NCI-H524 (cell line): ENCODE results near the gene GAPDH.
"Not testable (repeated sequence)": the region's sequence is repeated elsewhere in the genome, so short reads cannot be mapped to it uniquely, and the experiment has no call there.

ENCODE experiments used
- DNase-seq, 2 experiments: peaks; one replicate each; lab custom pipeline; 2025; lab: John Stamatoyannopoulos, UW

GAPDH gene

GRCh38 chr12:6563448-6564050 is 29.2 kb downstream of the GAPDH start:
- peak; percentile 5 to 34 for DNase-seq

DNA sequence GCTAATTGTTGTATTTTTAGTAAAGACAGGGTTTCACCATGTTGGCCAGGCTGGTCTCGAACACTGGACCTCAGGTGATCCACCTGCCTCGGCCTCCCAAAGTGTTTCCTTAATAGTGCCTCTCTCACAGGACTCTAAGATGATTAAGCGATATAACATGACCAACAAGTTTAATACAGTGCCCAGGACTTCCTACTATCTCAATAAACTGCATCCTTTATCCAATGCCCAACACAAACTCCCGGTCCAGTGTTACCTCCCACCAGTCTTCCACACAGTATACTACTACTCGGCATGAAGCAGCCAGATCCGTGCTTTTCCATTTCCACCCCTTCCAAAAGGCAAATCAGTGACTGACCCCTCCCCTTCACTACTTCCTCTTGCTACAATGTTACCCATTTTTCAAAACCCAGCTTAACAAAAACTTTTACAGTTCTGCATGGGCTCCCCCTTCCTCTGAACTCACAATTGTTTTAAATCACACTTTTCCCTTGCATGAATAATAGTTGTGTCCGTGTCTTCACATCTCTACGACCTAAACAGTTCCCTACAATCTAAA is 32.9 kb downstream of the GAPDH start:
- DNase-seq = no peak

GRCh38 chr12:6569312-6569711 is 35.0 kb downstream of the GAPDH start:
- DNase-seq = no peak

GRCh38 chr12:6569786-6570185 is 35.5 kb downstream of the GAPDH start:
- no peak for DNase-seq

GRCh38 chr12:6570264-6570887 is 36.1 kb downstream of the GAPDH start:
- DNase-seq = peak; percentile 26 to 62

DNA sequence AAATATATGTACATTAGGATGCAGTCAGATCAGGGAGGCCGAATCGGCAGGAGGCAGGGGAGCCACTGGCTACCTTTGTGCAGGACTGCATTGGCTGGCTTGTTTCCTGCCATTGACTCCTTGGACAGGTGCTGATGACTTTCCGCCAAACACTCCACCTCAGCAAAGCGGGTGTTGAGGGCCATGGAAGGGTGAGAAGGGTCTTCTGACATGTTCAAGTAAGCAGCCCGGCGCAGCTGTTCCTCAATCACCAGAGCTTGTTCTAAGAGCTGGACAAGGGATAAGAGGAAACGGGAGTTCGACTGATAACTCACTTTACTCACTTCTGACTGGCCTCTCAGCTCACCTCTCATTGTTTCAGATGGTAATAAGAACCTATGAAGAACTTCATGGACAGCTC is 38.7 kb downstream of the GAPDH start:
- DNase-seq = no peak

DNA sequence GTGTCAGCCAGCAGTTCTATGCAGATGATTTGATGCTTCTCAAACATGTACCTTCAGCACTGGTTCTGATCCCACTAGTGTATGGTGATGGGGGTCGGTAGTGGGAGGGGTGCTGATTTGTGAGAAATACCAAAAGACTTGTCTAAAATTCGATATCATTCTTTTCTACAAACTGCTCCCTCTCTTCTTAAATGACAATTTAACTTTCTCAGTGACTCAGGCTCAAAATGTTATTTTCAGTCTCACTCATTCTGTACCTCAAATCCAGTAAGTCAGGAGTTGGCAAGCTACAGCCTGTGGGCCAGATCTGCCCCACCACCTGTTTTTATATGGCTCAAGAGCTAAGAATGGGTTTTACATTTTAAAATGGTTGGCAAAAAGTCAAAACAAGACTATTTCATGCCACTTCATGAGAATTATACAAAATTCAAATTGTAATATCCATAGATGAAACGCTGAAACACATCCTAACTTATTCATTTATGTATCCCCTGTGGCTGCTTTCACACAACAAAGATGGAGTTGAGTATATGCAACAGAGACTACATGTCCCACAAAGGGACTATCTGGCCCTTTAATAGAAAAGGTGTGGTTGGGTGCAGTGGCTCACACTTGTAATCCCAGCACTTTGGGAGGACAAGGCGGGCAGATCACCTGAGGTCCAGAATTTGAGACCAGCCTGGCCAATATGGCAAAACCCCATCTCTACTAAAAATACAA is 40.4 kb downstream of the GAPDH start:
- DNase-seq = no peak

DNA sequence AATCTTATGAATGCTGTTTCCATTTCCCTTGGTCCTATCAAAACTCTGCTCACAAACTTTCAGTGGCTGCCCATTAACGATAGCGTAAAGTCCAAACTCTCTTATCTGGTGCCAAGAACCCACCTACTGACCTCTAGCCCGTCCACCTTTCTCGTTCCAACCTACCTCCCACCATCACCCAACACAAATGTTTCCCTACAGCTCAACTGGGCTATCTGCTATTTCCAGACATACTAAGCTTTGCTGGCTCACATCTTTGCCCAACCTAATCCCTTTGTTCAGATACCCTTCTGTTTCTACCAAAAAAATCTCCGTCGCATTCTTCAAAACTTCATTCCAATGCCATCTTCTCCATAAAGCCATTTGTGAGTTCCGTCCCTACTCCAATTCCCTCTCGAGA is 41.3 kb downstream of the GAPDH start:
- no peak for DNase-seq

- no peak for DNase-seq
Observed at GRCh38 chr12:6582196-6582595, 47.9 kb downstream of the GAPDH start.

DNA sequence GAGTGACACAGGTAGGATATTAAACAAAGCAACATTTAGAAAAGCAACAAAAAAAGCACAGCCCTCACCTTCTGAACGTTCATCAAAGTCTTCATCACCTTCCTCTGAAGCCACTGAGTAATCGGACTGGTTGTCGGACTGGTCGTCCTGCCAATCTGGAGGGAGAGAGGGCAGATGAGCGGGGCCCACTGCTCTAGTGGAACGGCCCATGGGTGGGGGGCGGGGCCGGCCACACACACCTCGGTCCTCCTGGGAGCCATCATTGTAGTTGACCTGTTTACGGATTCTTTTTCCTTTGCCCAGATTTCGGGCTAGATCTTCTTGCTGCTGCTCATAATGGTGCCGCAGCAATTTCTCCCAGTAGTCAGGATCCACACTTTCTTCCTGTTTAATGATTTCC is 48.6 kb downstream of the GAPDH start:
- DNase-seq = no peak

- DNase-seq = no peak
Observed at GRCh38 chr12:6584293-6584692, 50.0 kb downstream of the GAPDH start.

DNA sequence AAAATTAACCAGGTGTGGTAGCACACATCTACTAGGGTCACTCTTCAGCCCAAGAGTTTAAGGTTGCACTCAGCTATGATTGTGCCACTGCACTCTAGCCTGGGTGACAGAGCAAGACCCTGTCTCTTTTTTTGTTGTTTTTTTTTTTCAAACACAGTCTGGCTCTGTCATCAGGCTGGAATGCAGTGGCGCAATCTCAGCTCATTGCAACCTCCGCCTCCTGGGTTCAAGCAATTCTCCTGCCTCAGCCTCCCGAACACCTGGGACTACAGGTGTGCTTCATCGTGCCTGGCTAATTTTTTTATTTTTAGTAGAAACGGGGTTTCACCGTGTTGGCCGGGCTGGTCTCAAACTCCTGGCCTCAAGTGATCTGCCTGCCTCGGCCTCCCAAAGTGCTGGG is 52.3 kb downstream of the GAPDH start:
- not testable (repeated sequence) for DNase-seq
